HL-60 (cell line): ENCODE measurements around the gene ATP9B.

Experiments
- DNase-seq, 2 experiments: peaks; one replicate each; pipeline ENCODE4 v3.0.0-alpha.2; 2010 to 2020; ENCODE audit warnings: low read depth in 1 of 2, low spot score in 1 of 2
- H3K27ac ChIP-seq: fragments of 250-450 bp; sonication (Bioruptor Pico); replicated peaks from 2 replicates; pipeline ENCODE4 v1.5.1; 2020; ENCODE audit warnings: mild to moderate bottlenecking, moderate library complexity
- H3K27me3 ChIP-seq: fragments of 250-450 bp; sonication (Bioruptor Pico); 2 replicates; pipeline ENCODE4 v1.5.1; 2021; ENCODE audit warnings: mild to moderate bottlenecking, moderate library complexity; ENCODE audit not compliant: insufficient read depth, poor library complexity, severe bottlenecking
- H3K4me3 ChIP-seq: replicated peaks from 2 replicates; pipeline ENCODE4 v1.5.1; 2011; ENCODE audit warnings: mild to moderate bottlenecking, control low read depth, low read length; ENCODE audit not compliant: insufficient read depth
- CTCF ChIP-seq: IDR thresholded peaks from one replicate; pipeline ENCODE4 v1.5.1; 2011; ENCODE audit warnings: low read length, control low read depth, inconsistent platforms; ENCODE audit not compliant: insufficient read depth
- GABPA ChIP-seq: IDR thresholded peaks from 2 replicates; pipeline ENCODE4 v1.6.1; 2012; ENCODE audit warnings: low read depth
- POLR2AphosphoS5 ChIP-seq: IDR thresholded peaks from 2 replicates; pipeline ENCODE4 v1.6.1; 2012; ENCODE audit warnings: low read depth
- SPI1 ChIP-seq: IDR thresholded peaks from 2 replicates; pipeline ENCODE4 v1.6.1; 2012; ENCODE audit warnings: low read depth, mild to moderate bottlenecking, borderline replicate concordance
- TF ChIP-seq, protein P1 (sequence below): IDR thresholded peaks from 2 replicates; pipeline ENCODE4 v1.6.1; 2012; ENCODE audit warnings: low read depth; ENCODE audit not compliant: insufficient replicate concordance

The ATP9B gene

DNA sequence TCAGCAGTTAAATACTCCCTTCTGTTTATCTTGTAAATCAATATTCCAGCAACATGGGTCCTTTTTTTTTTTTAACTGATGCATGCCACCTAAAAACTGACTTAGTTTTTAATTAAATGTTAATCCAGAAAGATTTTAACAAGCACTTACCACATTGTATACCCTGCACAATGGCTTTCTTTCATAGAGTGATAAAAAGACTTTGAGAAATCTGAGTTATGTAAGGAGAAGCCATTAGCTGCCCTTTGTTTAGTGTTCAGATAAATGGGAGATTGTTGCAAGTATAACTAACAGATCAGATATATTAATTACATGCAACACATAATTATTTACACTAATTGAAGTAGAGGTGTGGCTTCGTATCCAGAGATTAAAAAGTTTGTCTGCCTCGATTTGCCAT is 303.8 kb downstream of the ATP9B start:
- H3K27ac ChIP-seq, result no peak overlapping the region
- no peak for TF ChIP-seq GABPA
- no peak for TF ChIP-seq POLR2AphosphoS5
- TF ChIP-seq, protein P1, sequence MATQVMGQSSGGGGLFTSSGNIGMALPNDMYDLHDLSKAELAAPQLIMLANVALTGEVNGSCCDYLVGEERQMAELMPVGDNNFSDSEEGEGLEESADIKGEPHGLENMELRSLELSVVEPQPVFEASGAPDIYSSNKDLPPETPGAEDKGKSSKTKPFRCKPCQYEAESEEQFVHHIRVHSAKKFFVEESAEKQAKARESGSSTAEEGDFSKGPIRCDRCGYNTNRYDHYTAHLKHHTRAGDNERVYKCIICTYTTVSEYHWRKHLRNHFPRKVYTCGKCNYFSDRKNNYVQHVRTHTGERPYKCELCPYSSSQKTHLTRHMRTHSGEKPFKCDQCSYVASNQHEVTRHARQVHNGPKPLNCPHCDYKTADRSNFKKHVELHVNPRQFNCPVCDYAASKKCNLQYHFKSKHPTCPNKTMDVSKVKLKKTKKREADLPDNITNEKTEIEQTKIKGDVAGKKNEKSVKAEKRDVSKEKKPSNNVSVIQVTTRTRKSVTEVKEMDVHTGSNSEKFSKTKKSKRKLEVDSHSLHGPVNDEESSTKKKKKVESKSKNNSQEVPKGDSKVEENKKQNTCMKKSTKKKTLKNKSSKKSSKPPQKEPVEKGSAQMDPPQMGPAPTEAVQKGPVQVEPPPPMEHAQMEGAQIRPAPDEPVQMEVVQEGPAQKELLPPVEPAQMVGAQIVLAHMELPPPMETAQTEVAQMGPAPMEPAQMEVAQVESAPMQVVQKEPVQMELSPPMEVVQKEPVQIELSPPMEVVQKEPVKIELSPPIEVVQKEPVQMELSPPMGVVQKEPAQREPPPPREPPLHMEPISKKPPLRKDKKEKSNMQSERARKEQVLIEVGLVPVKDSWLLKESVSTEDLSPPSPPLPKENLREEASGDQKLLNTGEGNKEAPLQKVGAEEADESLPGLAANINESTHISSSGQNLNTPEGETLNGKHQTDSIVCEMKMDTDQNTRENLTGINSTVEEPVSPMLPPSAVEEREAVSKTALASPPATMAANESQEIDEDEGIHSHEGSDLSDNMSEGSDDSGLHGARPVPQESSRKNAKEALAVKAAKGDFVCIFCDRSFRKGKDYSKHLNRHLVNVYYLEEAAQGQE, result no peak
- TF ChIP-seq CTCF, result no peak
- no peak for TF ChIP-seq SPI1
- H3K4me3 ChIP-seq, result no peak overlapping the region
- no peaks in the 10 kb centered on the region for H3K27me3 ChIP-seq
- no peak for DNase-seq

DNA sequence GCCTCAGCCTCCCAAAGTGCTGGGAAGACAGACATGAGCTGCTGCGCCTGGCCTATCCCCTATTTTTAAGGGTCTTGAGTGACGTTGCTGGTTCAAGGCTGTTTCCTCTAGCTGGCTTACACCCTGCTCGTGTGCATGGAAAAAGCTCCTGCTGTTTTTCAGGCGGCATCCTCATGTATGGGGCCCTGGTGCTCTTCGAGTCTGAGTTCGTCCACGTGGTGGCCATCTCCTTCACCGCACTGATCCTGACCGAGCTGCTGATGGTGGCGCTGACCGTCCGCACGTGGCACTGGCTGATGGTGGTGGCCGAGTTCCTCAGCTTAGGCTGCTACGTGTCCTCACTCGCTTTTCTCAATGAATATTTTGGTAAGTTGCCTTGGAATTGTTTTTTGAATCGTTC is 304.5 kb downstream of the ATP9B start:
- Histone ChIP-seq H3K4me3 (no peak overlapping the region), H3K27me3 (no peaks in the 10 kb centered on the region)
- TF ChIP-seq SPI1 (no peak), POLR2AphosphoS5 (no peak), CTCF (no peak)
- TF ChIP-seq, protein P1, result no peak

DNA sequence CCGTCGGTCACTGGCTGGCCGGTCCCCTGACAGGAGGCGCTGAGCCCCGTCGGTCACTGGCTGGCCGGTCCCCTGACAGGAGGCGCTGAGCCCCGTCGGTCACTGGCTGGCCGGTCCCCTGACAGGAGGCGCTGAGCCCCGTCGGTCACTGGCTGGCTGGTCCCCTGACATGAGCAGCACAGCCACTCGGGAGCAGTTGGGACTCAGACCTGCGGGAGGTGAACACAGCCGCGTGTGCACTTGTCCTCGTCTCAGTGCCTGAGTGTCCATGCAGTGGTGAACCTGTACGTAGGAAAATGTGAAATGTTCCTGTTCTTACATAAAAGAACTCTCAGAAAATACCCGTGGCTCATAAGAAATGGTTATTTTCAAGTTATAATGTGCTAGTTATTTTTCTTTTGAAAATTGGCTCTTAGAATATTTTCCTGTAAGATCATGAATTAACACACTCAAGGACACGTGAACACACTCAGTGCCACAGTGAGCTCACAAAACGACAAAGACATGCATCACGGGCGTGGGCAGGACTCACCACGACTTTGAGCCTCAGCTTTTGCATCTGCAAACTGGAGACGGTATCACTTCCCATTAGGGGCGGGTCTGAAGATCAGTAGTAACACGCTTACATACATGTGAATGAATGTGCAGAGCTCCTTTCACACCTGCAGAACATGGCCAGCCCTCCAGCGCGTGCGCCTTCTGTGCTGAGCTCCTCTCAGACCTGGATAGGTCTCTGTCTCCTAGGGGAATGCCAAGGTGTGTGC is 305.4 kb downstream of the ATP9B start:
- no peak for TF ChIP-seq POLR2AphosphoS5
- TF ChIP-seq, protein P1, result no peak
- TF ChIP-seq SPI1, result no peak
- no peak for TF ChIP-seq CTCF
- TF ChIP-seq GABPA, result no peak
- H3K27ac ChIP-seq, result no peak overlapping the region
- H3K27me3 ChIP-seq, result no peaks in the 10 kb centered on the region
- DNase-seq, result no peak
- H3K4me3 ChIP-seq, result no peak overlapping the region

More for the DNA sequence above, 304.5 kb downstream of the ATP9B start:
- H3K27ac ChIP-seq, result no peak overlapping the region
- DNase-seq, result no peak
